Measurements from ENCODE around the gene KLHL29. TPM values are rescaled to one million over a fixed set of nuclear protein-coding genes. Genes with fewer than 3 reads are reported as not detected.

Gene KLHL29
- total RNA-seq, 1 experiment from 2014 or later = 16.7 TPM

DNA sequence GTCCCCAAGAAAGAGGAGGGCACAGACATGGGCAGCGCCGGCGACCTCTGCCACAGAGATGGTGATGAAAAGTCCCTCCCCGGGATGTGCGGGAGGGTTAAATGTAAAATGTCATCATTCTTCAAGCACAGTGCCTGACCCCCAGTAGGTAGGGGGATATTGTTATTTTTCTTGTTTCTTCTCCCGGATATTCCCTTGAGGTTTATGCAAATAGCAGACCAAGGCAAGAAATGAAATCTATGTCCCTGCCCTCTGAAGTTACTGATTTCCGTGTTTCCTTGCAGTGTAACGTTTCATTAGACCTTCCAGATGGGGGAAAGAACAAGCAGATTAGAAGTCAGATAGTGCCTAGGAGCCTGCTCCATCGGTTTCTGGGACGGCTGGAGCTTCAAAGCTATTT is 158.3 kb downstream of the KLHL29 start:
- ATAC-seq = no peak
- Histone ChIP-seq H3K27me3 (ENCODE audit: insufficient read depth, low read length) (no peaks in the 10 kb centered on the region), H3K79me2 (ENCODE audit: insufficient read depth, low read length) (no peaks in the 10 kb centered on the region), H3K9me2 (ENCODE audit: insufficient read depth) (no peaks in the 10 kb centered on the region), H4K20me1 (ENCODE audit: insufficient read depth) (no peaks in the 10 kb centered on the region), H3K9me3 (ENCODE audit: control insufficient read depth in 1 of 2, insufficient read depth in 1 of 2, low read depth in 1 of 2, low read length in 2 of 2) (no peaks in the 10 kb centered on the region), H3K4me1 (ENCODE audit: control insufficient read depth in 1 of 2, insufficient read depth in 2 of 2, low read length in 2 of 2) (peaks cover 0 to 14% of the 10 kb centered on the region in 2 experiments; a peak in 1 of 4 replicates), H3K9ac (ENCODE audit: low read length) (no peak overlapping the region), H3K27ac (ENCODE audit: low read depth, low read length) (no peak overlapping the region), H2AFZ (ENCODE audit: low read depth, low read length, poor library complexity, severe bottlenecking) (no peak overlapping the region), H3K4me3 (replicated peaks in 1 of 2; ENCODE audit: low read depth in 1 of 2, low read length in 2 of 2) (no peak overlapping the region), H3K36me3 (ENCODE audit: control insufficient read depth in 1 of 2, insufficient read depth in 2 of 2, low read length in 2 of 2) (no peaks in the 10 kb centered on the region), H3K4me2 (ENCODE audit: low read length) (no peak overlapping the region)
- RAD21 ChIA-PET (ENCODE audit: low non-redundant PET in 1 of 2, low total read pairs in 2 of 2, uncharacterized antibody in 2 of 2, unreplicated experiment in 2 of 2) = no interaction called here
- no TSS peak for BruUV-seq (replicated peaks)
- TF ChIP-seq SRF (IDR thresholded peaks at IDR 0.05; ENCODE audit: low read depth) (no peak), CBX3 (IDR thresholded peaks at IDR 0.05; ENCODE audit: low read depth) (no peak), POLR2AphosphoS5 (IDR thresholded peaks at IDR 0.05; ENCODE audit: low read depth, low read length) (no peak), EGR1 (IDR thresholded peaks at IDR 0.05; ENCODE audit: low read depth) (no peak), ZFX (IDR thresholded peaks at IDR 0.05) (no peak), ZNF274 (IDR thresholded peaks at IDR 0.05; ENCODE audit: low read depth, low read length) (no peak), YY1 (IDR thresholded peaks at IDR 0.05; ENCODE audit: extremely low read depth, insufficient replicate concordance, low read depth, low read length) (no peak), FOSL1 (IDR thresholded peaks at IDR 0.05; ENCODE audit: low read depth) (no peak), JUND (IDR thresholded peaks at IDR 0.05) (no peak), RAD21 (IDR thresholded peaks at IDR 0.05; ENCODE audit: low read depth) (no peak), CEBPB (IDR thresholded peaks at IDR 0.05; ENCODE audit: low read depth) (no peak), ELF1 (IDR thresholded peaks at IDR 0.05; ENCODE audit: borderline replicate concordance, low read depth) (no peak)
- TF ChIP-seq, protein P1, sequence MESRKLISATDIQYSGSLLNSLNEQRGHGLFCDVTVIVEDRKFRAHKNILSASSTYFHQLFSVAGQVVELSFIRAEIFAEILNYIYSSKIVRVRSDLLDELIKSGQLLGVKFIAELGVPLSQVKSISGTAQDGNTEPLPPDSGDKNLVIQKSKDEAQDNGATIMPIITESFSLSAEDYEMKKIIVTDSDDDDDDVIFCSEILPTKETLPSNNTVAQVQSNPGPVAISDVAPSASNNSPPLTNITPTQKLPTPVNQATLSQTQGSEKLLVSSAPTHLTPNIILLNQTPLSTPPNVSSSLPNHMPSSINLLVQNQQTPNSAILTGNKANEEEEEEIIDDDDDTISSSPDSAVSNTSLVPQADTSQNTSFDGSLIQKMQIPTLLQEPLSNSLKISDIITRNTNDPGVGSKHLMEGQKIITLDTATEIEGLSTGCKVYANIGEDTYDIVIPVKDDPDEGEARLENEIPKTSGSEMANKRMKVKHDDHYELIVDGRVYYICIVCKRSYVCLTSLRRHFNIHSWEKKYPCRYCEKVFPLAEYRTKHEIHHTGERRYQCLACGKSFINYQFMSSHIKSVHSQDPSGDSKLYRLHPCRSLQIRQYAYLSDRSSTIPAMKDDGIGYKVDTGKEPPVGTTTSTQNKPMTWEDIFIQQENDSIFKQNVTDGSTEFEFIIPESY (IDR thresholded peaks at IDR 0.05; ENCODE audit: extremely low read depth, insufficient replicate concordance, low read length) = no peak
- TF ChIP-seq, protein P2, sequence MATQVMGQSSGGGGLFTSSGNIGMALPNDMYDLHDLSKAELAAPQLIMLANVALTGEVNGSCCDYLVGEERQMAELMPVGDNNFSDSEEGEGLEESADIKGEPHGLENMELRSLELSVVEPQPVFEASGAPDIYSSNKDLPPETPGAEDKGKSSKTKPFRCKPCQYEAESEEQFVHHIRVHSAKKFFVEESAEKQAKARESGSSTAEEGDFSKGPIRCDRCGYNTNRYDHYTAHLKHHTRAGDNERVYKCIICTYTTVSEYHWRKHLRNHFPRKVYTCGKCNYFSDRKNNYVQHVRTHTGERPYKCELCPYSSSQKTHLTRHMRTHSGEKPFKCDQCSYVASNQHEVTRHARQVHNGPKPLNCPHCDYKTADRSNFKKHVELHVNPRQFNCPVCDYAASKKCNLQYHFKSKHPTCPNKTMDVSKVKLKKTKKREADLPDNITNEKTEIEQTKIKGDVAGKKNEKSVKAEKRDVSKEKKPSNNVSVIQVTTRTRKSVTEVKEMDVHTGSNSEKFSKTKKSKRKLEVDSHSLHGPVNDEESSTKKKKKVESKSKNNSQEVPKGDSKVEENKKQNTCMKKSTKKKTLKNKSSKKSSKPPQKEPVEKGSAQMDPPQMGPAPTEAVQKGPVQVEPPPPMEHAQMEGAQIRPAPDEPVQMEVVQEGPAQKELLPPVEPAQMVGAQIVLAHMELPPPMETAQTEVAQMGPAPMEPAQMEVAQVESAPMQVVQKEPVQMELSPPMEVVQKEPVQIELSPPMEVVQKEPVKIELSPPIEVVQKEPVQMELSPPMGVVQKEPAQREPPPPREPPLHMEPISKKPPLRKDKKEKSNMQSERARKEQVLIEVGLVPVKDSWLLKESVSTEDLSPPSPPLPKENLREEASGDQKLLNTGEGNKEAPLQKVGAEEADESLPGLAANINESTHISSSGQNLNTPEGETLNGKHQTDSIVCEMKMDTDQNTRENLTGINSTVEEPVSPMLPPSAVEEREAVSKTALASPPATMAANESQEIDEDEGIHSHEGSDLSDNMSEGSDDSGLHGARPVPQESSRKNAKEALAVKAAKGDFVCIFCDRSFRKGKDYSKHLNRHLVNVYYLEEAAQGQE (IDR thresholded peaks at IDR 0.05; ENCODE audit: low read depth) = no peak
- TF ChIP-seq, protein P3, sequence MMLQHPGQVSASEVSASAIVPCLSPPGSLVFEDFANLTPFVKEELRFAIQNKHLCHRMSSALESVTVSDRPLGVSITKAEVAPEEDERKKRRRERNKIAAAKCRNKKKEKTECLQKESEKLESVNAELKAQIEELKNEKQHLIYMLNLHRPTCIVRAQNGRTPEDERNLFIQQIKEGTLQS (IDR thresholded peaks at IDR 0.05) = no peak
- DNase-seq (ENCODE audit: low read depth, low spot score) = no peak
- POLR2A ChIA-PET = no interaction called here
- intact Hi-C loops (cut with micrococcal nuclease) = no loop called here
- CTCF ChIA-PET = no interaction called here
